GM23338 (cell line): Measurements from ENCODE around the gene IRAK1BP1. TPM values are rescaled to one million over a fixed set of nuclear protein-coding genes. Genes with fewer than 3 reads are reported as not detected.

Experiments
- ATAC-seq: fragments of 200-7000 bp; cut with Tn5 transposase; 3 replicates; pipeline ENCODE4 v1.9.1; 2020
- DNase-seq: peaks from one replicate; pipeline ENCODE4 v3.0.0-alpha.2; 2015; ENCODE audit warnings: low spot score
- H2AFZ ChIP-seq: fragments of 200-600 bp; sonication (generic); 2 replicates; pipeline ENCODE4 v1.8.0; 2016; ENCODE audit warnings: antibody characterized with exemption, mild to moderate bottlenecking, moderate library complexity
- H3F3A ChIP-seq: fragments of 200-600 bp; sonication (generic); replicated peaks from 2 replicates; pipeline ENCODE4 v1.8.0; 2017; ENCODE audit warnings: antibody characterized with exemption, mixed run types, low read depth
- H3K27ac ChIP-seq: fragments of 200-600 bp; sonication (generic); 2 replicates; pipeline ENCODE4 v1.6.1; 2016; ENCODE audit warnings: low read depth
- H3K27me3 ChIP-seq: fragments of 200-600 bp; sonication (generic); 2 replicates; pipeline ENCODE4 v1.8.0; 2016; ENCODE audit warnings: mild to moderate bottlenecking, mixed run types, moderate library complexity; ENCODE audit not compliant: insufficient read depth
- H3K36me3 ChIP-seq: fragments of 200-600 bp; sonication (generic); 2 replicates; pipeline ENCODE4 v1.8.0; 2016; ENCODE audit warnings: mild to moderate bottlenecking; ENCODE audit not compliant: insufficient read depth
- H3K4me1 ChIP-seq: fragments of 200-600 bp; sonication (generic); 2 replicates; pipeline ENCODE4 v1.8.0; 2016; ENCODE audit warnings: mild to moderate bottlenecking, moderate library complexity; ENCODE audit not compliant: insufficient read depth
- H3K4me2 ChIP-seq: fragments of 200-600 bp; sonication (generic); 2 replicates; pipeline ENCODE4 v1.7.1; 2017; ENCODE audit warnings: mixed run types
- H3K4me3 ChIP-seq: fragments of 200-600 bp; sonication (generic); 2 replicates; pipeline ENCODE4 v1.6.1; 2016; ENCODE audit warnings: mixed run types
- H3K79me2 ChIP-seq: fragments of 200-600 bp; sonication (generic); replicated peaks from 2 replicates; pipeline ENCODE4 v1.8.0; 2017; ENCODE audit warnings: mild to moderate bottlenecking; ENCODE audit not compliant: insufficient read depth
- H3K9me2 ChIP-seq: fragments of 200-600 bp; sonication (generic); 2 replicates; pipeline ENCODE4 v1.8.0; 2017; ENCODE audit not compliant: insufficient read depth
- H4K20me1 ChIP-seq: fragments of 200-600 bp; sonication (generic); replicated peaks from 2 replicates; pipeline ENCODE4 v1.8.0; 2017; ENCODE audit warnings: mild to moderate bottlenecking; ENCODE audit not compliant: insufficient read depth
- H3K27ac Mint-ChIP-seq: 2 replicates; pipeline ENCODE4 v1.8.0; 2020; ENCODE audit warnings: inconsistent platforms, mild to moderate bottlenecking, moderate library complexity, mixed read lengths
- H3K27me3 Mint-ChIP-seq: 3 replicates; pipeline ENCODE4 v1.8.0; 2022; ENCODE audit warnings: low read depth, mild to moderate bottlenecking, moderate library complexity, mixed read lengths, inconsistent platforms; ENCODE audit not compliant: insufficient read depth, poor library complexity
- H3K36me3 Mint-ChIP-seq: 3 replicates; pipeline ENCODE4 v1.8.0; 2021; ENCODE audit warnings: low read depth, mild to moderate bottlenecking, inconsistent platforms, moderate library complexity, mixed read lengths
- H3K4me1 Mint-ChIP-seq: 3 replicates; pipeline ENCODE4 v1.8.0; 2020; ENCODE audit warnings: mild to moderate bottlenecking, inconsistent platforms, mixed read lengths
- H3K4me3 Mint-ChIP-seq: 3 replicates; pipeline ENCODE4 v1.8.0; 2021; ENCODE audit warnings: moderate library complexity, mild to moderate bottlenecking, inconsistent platforms, mixed read lengths
- H3K9me3 Mint-ChIP-seq: 3 replicates; pipeline ENCODE4 v1.8.0; 2020; ENCODE audit warnings: moderate library complexity, mild to moderate bottlenecking, inconsistent platforms, mixed read lengths
- CREB1 ChIP-seq: fragments of 250-450 bp; sonication (Bioruptor Pico); IDR thresholded peaks from 2 replicates; pipeline ENCODE4 v1.5.0; 2020; ENCODE audit warnings: low read depth, mild to moderate bottlenecking, moderate library complexity
- EZH2 ChIP-seq: fragments of 200-600 bp; sonication (generic); IDR thresholded peaks from one replicate; pipeline ENCODE4 v1.8.0; 2017; ENCODE audit warnings: antibody characterized with exemption, mild to moderate bottlenecking, low read depth; ENCODE audit not compliant: unreplicated experiment
- EZH2phosphoT487 ChIP-seq: fragments of 200-600 bp; sonication (generic); IDR thresholded peaks from one replicate; pipeline ENCODE4 v1.8.1; 2018; ENCODE audit warnings: antibody characterized with exemption; ENCODE audit not compliant: unreplicated experiment
- JUNB ChIP-seq: IDR thresholded peaks from one replicate; pipeline ENCODE4 v1.6.1; 2016; ENCODE audit warnings: antibody characterized with exemption; ENCODE audit not compliant: unreplicated experiment
- POLR2AphosphoS5 ChIP-seq: IDR thresholded peaks from 2 replicates; pipeline ENCODE4 v1.6.1; 2016; ENCODE audit warnings: antibody characterized with exemption, low read depth
- STAT1 ChIP-seq: IDR thresholded peaks from one replicate; pipeline ENCODE4 v1.6.1; 2016; ENCODE audit warnings: antibody characterized with exemption; ENCODE audit not compliant: unreplicated experiment
- ZNF331 ChIP-seq: fragments of 250-450 bp; sonication (Bioruptor Pico); IDR thresholded peaks from 2 replicates; pipeline ENCODE4 v1.5.0; 2020; ENCODE audit warnings: low read depth, mild to moderate bottlenecking, moderate library complexity
- polyA plus RNA-seq: library from polyadenylated mRNA; unstranded; fragments of >200 nt; fragmentation: Nextera tagmentation; extraction: Ambion mirVana; gene quantifications from 2 replicates; pipeline ENCODE4 v1.2.1, GENCODE V29; 2016
- total RNA-seq: library from RNA; depleted of rRNA; stranded (reverse); fragments of >200 nt; shearing (Covaris generic); gene quantifications from 2 replicates; pipeline ENCODE4 v1.2.3, GENCODE V29; 2014
- TF ChIP-seq, protein P1 (sequence below): fragments of 250-450 bp; sonication (Bioruptor Pico); IDR thresholded peaks from 2 replicates; pipeline ENCODE4 v1.5.0; 2020; ENCODE audit warnings: mild to moderate bottlenecking, moderate library complexity
- TF ChIP-seq, protein P2 (sequence below): IDR thresholded peaks from one replicate; pipeline ENCODE4 v1.6.1; 2018; ENCODE audit warnings: antibody characterized with exemption; ENCODE audit not compliant: unreplicated experiment

The IRAK1BP1 gene
- total and polyA plus RNA-seq, 2 experiments from 2014 or later, result 12.8 to 13.5 TPM

DNA sequence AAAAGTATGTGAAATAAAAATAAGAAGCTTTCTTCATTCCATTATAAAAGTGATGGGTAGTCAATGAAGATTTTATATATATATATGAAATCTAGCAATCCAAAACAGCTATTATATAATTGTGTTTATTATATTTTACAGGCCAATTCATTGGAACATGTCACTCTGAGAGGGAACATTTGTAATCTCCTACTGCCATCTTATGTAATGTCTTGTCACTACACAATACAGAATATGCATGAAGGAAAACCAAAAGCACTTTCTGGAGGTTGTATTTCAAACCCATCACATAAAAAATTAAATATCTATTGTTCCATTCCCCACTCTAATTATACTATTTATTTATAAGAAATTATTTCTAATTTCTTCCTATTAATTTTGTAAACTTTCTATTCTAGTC lies 31.5 kb upstream of the IRAK1BP1 start:
- H3K4me2 ChIP-seq, result no peak overlapping the region
- H3K4me3 Mint-ChIP-seq, result no peak overlapping the region
- H3K4me1 Mint-ChIP-seq, result peaks cover 1% of the 10 kb centered on the region; the same call in 2 of the 3 replicates
- no peak overlapping the region for H3K27ac ChIP-seq
- H3K4me3 ChIP-seq, result no peak overlapping the region
- DNase-seq, result no peak
- H4K20me1 ChIP-seq, result no peaks in the 10 kb centered on the region
- H3K9me3 Mint-ChIP-seq, result no peaks in the 10 kb centered on the region
- H3K27me3 Mint-ChIP-seq, result no peaks in the 10 kb centered on the region
- no peaks in the 10 kb centered on the region for H3K79me2 ChIP-seq
- no peaks in the 10 kb centered on the region; the same call in 1 of the 2 replicates for H3K9me2 ChIP-seq
- no peaks in the 10 kb centered on the region for H3K36me3 ChIP-seq
- no peak overlapping the region for H3K27ac Mint-ChIP-seq
- H3K4me1 ChIP-seq, result peaks cover 4% of the 10 kb centered on the region
- H2AFZ ChIP-seq, result no peak overlapping the region
- H3K36me3 Mint-ChIP-seq, result no peaks in the 10 kb centered on the region
- TF ChIP-seq STAT1 (no peak), EZH2phosphoT487 (no peak), EZH2 (no peak), JUNB (no peak), CREB1 (CRISPR knock-in tag) (no peak), ZNF331 (no peak), POLR2AphosphoS5 (no peak)
- TF ChIP-seq, protein P1, sequence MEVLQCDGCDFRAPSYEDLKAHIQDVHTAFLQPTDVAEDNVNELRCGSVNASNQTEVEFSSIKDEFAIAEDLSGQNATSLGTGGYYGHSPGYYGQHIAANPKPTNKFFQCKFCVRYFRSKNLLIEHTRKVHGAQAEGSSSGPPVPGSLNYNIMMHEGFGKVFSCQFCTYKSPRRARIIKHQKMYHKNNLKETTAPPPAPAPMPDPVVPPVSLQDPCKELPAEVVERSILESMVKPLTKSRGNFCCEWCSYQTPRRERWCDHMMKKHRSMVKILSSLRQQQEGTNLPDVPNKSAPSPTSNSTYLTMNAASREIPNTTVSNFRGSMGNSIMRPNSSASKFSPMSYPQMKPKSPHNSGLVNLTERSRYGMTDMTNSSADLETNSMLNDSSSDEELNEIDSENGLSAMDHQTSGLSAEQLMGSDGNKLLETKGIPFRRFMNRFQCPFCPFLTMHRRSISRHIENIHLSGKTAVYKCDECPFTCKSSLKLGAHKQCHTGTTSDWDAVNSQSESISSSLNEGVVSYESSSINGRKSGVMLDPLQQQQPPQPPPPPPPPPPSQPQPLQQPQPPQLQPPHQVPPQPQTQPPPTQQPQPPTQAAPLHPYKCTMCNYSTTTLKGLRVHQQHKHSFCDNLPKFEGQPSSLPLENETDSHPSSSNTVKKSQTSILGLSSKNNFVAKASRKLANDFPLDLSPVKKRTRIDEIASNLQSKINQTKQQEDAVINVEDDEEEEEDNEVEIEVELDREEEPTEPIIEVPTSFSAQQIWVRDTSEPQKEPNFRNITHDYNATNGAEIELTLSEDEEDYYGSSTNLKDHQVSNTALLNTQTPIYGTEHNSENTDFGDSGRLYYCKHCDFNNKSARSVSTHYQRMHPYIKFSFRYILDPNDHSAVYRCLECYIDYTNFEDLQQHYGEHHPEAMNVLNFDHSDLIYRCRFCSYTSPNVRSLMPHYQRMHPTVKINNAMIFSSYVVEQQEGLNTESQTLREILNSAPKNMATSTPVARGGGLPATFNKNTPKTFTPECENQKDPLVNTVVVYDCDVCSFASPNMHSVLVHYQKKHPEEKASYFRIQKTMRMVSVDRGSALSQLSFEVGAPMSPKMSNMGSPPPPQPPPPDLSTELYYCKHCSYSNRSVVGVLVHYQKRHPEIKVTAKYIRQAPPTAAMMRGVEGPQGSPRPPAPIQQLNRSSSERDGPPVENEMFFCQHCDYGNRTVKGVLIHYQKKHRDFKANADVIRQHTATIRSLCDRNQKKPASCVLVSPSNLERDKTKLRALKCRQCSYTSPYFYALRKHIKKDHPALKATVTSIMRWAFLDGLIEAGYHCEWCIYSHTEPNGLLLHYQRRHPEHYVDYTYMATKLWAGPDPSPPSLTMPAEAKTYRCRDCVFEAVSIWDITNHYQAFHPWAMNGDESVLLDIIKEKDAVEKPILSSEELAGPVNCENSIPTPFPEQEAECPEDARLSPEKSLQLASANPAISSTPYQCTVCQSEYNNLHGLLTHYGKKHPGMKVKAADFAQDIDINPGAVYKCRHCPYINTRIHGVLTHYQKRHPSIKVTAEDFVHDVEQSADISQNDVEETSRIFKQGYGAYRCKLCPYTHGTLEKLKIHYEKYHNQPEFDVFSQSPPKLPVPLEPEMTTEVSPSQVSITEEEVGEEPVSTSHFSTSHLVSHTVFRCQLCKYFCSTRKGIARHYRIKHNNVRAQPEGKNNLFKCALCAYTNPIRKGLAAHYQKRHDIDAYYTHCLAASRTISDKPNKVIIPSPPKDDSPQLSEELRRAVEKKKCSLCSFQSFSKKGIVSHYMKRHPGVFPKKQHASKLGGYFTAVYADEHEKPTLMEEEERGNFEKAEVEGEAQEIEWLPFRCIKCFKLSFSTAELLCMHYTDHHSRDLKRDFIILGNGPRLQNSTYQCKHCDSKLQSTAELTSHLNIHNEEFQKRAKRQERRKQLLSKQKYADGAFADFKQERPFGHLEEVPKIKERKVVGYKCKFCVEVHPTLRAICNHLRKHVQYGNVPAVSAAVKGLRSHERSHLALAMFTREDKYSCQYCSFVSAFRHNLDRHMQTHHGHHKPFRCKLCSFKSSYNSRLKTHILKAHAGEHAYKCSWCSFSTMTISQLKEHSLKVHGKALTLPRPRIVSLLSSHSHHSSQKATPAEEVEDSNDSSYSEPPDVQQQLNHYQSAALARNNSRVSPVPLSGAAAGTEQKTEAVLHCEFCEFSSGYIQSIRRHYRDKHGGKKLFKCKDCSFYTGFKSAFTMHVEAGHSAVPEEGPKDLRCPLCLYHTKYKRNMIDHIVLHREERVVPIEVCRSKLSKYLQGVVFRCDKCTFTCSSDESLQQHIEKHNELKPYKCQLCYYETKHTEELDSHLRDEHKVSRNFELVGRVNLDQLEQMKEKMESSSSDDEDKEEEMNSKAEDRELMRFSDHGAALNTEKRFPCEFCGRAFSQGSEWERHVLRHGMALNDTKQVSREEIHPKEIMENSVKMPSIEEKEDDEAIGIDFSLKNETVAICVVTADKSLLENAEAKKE (CRISPR knock-in tag), result no peak
- TF ChIP-seq, protein P2, sequence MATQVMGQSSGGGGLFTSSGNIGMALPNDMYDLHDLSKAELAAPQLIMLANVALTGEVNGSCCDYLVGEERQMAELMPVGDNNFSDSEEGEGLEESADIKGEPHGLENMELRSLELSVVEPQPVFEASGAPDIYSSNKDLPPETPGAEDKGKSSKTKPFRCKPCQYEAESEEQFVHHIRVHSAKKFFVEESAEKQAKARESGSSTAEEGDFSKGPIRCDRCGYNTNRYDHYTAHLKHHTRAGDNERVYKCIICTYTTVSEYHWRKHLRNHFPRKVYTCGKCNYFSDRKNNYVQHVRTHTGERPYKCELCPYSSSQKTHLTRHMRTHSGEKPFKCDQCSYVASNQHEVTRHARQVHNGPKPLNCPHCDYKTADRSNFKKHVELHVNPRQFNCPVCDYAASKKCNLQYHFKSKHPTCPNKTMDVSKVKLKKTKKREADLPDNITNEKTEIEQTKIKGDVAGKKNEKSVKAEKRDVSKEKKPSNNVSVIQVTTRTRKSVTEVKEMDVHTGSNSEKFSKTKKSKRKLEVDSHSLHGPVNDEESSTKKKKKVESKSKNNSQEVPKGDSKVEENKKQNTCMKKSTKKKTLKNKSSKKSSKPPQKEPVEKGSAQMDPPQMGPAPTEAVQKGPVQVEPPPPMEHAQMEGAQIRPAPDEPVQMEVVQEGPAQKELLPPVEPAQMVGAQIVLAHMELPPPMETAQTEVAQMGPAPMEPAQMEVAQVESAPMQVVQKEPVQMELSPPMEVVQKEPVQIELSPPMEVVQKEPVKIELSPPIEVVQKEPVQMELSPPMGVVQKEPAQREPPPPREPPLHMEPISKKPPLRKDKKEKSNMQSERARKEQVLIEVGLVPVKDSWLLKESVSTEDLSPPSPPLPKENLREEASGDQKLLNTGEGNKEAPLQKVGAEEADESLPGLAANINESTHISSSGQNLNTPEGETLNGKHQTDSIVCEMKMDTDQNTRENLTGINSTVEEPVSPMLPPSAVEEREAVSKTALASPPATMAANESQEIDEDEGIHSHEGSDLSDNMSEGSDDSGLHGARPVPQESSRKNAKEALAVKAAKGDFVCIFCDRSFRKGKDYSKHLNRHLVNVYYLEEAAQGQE, result no peak
- no peaks in the 10 kb centered on the region for H3F3A ChIP-seq
- no peaks in the 10 kb centered on the region for H3K27me3 ChIP-seq
- no peak for ATAC-seq
